HUDEP-2 (cell line): Measurements from ENCODE around the gene FAM118A.
A peak's percentile ranks its signal among the peaks of the same experiment; 100 is the strongest.
"Not testable (repeated sequence)": the region's sequence is repeated elsewhere in the genome, so short reads cannot be mapped to it uniquely, and the experiment has no call there.

Experiments
- DNase-seq, 76 experiments: peaks; one replicate each; lab custom pipeline; 2025; ENCODE audit not compliant: unreplicated experiment in 76 of 76; lab: John Stamatoyannopoulos, UW

Gene FAM118A

DNA sequence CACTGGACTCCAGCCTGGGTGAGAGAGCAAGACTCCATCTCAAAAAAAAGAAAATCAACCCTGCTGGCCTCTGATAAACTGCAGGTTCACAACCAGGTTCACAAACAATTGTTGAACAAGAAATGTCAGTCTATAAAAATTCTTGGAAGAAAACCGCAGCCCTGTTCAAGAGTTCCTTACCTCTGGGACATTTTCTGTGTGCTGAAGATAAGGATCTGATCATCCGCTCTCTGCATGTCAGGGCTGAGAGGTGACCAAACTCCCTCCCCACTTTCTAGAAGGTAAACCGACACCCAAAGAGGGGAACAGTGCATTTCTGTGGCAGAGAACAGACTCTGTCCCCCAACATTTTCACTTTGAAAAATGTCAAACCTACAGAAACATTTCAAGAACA lies 29.1 kb upstream of the FAM118A start:
- no peak for DNase-seq

DNA sequence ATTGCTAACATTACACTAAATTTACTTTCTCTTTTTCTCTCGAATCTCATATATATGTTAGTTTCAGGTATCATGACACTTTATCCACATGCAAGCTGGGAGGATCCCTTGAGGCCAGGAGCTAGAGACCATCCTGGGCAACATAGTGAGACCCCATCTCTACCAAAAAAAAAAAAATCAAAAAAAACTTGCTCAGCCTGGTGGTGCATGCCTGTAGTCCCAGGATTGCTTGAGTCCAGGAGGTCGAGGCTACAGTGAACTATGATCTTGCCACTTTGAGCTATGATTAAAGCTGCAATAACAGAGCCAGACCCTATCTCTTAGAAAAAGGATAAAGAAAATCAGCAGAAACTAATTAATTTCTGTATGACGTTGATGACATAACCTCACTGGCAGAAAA lies 28.7 kb upstream of the FAM118A start:
- no peak for DNase-seq

- DNase-seq = peak in 21 of 76 experiments; percentile 4 to 42 (median 18)
Observed at GRCh38 chr22:45284705-45285262, 24.9 kb upstream of the FAM118A start, which contains the start of gene UPK3A. Gene UPK3A (plus strand): TSS chr22:45284949. CDS start chr22:45285014, 65 bp downstream.

- DNase-seq = no peak
Observed at GRCh38 chr22:45285263-45286058, 24.3 kb upstream of the FAM118A start.

- DNase-seq = no peak
Observed at GRCh38 chr22:45286854-45287551, 22.7 kb upstream of the FAM118A start.

- no peak for DNase-seq
Observed at GRCh38 chr22:45290410-45290936, 19.3 kb upstream of the FAM118A start.

GRCh38 chr22:45291061-45291930 lies 18.4 kb upstream of the FAM118A start:
- DNase-seq = no peak

DNA sequence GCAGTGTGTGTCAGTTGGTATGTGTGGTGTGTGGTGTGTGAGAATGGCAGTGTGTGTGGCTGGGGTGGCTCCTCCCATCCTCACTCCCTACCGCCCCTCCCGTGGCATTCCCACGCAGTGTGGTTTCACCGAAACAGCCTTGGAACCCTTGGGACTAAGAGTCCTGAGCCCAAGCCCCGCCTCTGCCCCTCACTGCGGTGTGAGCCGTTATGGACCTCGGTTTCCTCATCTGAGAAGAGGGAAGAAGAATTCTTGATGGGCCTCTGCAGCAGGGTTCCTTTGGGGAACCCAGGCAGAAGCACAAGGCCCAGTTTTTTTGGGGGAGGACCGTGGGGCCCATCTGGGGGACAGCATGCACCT lies 17.8 kb upstream of the FAM118A start:
- DNase-seq = no peak

DNA sequence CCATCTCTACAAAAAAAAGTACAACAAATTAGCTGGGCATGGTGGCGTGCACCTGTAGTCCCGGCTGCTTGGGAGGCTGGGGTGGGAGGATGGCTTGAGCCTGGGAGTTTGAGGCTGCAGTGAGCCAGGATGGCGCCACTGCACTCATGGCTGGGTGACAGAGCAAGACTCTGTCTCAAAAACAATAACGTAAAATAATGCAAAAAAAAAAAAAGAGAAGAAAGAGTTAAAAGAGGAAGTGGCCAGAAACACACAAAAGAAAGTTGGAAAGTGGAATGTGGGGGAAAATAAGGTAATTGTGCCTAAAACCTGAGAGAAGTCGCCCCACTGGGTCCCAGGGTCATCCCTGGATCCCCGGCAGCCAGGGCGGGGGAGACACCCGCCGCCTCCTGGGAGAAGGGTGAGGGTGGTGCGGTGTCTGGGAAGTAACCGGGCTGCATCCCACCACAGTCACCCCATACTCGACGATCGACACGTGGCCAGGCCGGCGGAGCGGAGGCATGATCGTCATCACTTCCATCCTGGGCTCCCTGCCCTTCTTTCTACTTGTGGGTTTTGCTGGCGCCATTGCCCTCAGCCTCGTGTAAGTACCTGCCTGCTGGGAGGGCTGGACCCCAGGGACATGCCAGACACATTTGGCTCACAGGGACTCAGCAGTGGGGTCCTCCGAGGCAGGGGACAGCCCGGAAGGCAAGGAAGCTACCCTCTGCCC lies 16.8 kb upstream of the FAM118A start:
- no peak for DNase-seq

- no peak for DNase-seq
Observed at GRCh38 chr22:45294030-45294429, 15.7 kb upstream of the FAM118A start.

GRCh38 chr22:45295004-45295403 lies 14.7 kb upstream of the FAM118A start:
- DNase-seq = not testable (repeated sequence)

- DNase-seq = no peak
Observed at GRCh38 chr22:45295492-45295891, 14.2 kb upstream of the FAM118A start.

- no peak for DNase-seq
Observed at GRCh38 chr22:45296628-45297297, 13.0 kb upstream of the FAM118A start.

GRCh38 chr22:45298934-45299505 lies 10.7 kb upstream of the FAM118A start:
- no peak for DNase-seq

DNA sequence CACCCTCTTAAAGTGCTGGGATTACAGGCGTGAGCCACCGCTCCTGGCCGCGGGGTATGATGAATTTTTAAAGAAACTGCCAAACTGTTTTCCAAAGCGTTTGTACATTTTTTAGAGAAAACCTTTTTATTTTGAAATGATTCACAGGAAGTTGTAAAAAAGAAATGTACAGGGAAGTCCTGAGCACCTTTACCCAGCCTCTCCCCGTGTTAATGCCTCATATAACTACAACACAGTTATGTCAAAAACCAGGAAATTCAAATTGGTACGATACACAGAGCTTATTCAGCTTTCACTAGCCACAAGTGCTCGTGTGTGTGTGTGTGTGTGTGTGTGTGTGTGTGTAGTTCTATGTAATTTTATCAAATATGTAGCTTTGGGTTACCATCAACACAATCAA lies 7.0 kb upstream of the FAM118A start:
- DNase-seq = no peak

GRCh38 chr22:45303181-45303580 lies 6.6 kb upstream of the FAM118A start:
- no peak for DNase-seq

- DNase-seq = no peak
Observed at GRCh38 chr22:45304971-45305370, 4.8 kb upstream of the FAM118A start.

DNA sequence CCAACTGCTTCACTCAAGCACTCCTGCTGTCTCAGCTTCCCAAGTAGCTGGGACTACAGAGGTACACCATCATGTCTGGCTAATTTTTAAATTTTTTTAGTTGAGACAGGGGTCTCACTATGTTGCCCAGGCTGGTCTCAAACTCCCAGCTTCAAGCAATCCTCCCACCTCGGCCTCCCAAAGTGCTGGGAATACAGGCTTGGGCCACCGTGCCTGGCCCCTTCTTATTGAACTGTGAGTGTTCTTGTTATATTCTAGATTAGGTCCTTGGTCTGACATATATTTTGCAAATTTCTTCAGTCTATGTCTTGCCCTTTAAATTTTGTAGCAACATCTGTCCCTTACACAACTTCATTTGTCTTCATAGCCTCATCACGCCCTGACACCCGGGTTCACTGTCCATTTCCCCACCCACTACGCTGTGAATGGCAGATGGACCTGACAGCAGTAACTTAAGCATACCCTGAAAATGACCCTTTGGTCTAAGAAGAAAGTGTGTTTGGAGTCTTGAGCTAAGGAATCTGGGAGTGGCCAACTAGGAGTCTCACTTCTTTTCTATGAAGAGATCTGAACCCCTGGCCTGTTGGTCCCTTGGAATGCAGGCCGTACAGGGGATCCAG lies 4.2 kb upstream of the FAM118A start:
- no peak for DNase-seq

- no peak for DNase-seq
Observed at GRCh38 chr22:45306139-45306538, 3.6 kb upstream of the FAM118A start.
